Brain pericyte (primary cell): ENCODE results near the gene SEPHS1.

Experiments
- DNase-seq: peaks from one replicate; pipeline ENCODE4 v3.0.0-alpha.2; 2012; ENCODE audit warnings: low read depth, low spot score

Gene SEPHS1

DNA sequence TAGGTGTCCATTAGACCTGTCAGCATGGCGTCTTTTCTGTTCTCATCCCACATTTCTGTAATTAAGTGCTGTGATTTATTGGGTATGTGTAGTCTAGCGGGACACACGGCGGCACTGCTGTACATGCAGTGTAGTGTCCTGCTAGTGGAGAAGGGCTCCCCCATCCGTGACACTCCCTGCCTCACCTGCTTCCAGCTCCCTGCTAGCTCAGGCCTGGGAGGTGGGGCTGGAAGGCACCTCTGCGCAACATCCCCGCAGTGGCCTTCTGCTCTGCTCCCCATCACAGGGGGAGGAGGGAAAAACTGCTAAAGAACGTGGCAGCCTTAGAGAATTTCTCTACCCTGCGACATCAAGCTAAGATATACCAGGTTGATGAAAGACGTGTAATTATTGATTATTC, 19.5 kb downstream of the SEPHS1 start:
- DNase-seq: no peak

GRCh38 chr10:13328126-13328525, 20.0 kb downstream of the SEPHS1 start:
- DNase-seq: no peak

GRCh38 chr10:13327534-13327933, 20.6 kb downstream of the SEPHS1 start:
- no peak for DNase-seq

DNA sequence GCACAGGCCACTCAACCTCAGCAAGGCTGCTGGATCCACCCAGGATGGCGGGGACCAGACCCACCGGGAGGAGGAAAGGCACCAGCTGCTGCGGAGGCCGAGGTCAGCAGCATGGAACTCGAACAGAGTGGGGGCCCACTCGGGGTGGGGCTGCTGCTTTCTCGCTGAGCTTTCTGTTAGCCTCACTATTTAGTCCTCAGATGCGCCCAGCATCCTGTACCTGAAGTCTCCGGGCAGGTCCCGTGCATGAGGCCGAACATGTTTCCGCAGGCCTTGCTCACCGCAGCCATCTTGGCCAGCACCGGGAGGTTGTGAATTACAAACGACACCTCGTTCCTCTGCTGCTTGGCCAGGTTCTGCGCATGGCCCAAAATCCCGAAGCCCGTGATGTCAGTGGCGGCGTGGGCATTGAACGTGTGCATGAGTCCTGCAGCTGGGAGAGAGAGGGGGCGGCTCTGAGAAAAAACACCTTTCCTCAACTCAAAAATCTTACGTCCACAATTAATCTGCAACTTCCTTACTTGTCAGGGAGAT, 25.4 kb downstream of the SEPHS1 start:
- no peak for DNase-seq

- no peak for DNase-seq
Measured at GRCh38 chr10:13321576-13321975, 26.5 kb downstream of the SEPHS1 start.

DNA sequence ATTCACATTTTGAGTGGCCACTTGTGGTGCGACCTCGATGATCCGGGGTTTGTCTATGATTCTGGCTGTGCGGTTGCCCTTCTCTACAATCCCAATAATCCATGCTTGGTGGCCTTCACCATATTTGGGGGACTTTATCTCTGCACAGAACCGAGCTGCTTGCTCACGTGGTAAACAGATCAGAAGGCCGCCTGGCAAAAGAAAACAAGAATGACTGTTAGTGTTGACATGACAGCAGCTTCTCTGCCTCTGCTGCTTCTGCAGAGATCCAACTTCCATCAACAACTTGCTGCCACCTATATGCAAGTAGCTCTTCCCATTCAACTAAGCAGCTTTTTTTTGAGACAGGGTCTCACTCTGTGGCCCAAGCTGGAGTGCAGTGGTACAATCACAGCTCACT, 28.9 kb downstream of the SEPHS1 start:
- no peak for DNase-seq

- DNase-seq: no peak
Measured at GRCh38 chr10:13317474-13317873, 30.6 kb downstream of the SEPHS1 start.

GRCh38 chr10:13316635-13317311, 31.3 kb downstream of the SEPHS1 start:
- no peak for DNase-seq

GRCh38 chr10:13315361-13315760, 32.7 kb downstream of the SEPHS1 start:
- no peak for DNase-seq

DNA sequence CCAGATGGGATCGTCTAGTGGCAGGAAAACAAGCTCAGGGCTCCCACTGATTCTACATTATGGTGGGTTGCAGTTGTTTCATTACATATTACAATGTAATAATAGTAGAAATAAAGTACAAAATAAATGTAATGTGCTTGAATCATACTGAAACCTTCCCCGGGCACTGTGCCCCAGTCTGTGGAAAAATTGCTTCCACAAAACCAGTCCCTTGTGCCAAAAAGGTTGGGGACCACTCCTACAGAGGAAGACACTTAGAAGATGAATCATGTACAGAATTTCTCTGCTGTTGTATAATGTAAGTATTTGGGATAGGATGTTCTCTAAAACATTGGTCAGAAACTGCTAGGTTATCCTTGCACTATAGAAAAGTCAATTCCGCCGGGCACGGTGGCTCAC, 36.9 kb downstream of the SEPHS1 start:
- DNase-seq: no peak

GRCh38 chr10:13310518-13311176, 37.4 kb downstream of the SEPHS1 start:
- DNase-seq: no peak

GRCh38 chr10:13309792-13310191, 38.3 kb downstream of the SEPHS1 start:
- DNase-seq: no peak

DNA sequence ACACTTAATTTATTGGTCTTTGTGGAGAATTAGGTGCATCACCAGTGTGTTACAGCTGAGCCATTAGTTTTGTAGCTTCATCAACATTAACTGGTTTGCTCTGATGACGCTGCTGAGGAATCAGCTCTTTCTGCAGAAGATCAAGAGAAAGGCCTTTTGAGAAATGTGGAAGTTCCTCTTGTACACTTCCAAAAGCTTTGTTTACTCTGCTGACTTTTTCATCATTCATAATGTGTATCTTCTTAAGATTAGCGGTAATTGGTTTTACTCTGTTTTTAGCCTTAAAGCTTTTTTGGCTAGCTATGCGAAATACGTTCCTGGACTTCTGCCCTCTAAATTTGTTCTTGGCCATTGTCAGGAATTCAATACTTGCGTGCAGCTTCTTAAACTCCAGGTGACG, 40.0 kb downstream of the SEPHS1 start:
- no peak for DNase-seq

DNA sequence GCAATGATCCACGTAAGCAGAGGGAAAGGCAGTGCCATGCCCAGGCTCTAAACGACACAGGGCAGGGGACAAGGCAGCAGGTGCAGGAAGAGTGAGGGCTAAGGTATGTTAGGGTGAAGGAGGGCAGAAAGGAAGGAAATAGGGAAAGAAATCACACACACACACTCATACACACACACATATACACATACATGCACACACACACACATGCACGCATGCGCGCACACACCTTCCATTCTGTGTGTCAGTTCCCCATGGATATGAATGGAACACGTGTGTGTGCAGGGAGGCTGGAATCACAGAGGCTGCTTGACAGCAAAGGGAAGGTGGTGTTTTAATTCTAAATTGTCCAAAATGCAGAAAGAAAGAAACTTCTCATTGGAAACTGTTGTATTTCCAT, 42.0 kb downstream of the SEPHS1 start:
- DNase-seq: no peak

DNA sequence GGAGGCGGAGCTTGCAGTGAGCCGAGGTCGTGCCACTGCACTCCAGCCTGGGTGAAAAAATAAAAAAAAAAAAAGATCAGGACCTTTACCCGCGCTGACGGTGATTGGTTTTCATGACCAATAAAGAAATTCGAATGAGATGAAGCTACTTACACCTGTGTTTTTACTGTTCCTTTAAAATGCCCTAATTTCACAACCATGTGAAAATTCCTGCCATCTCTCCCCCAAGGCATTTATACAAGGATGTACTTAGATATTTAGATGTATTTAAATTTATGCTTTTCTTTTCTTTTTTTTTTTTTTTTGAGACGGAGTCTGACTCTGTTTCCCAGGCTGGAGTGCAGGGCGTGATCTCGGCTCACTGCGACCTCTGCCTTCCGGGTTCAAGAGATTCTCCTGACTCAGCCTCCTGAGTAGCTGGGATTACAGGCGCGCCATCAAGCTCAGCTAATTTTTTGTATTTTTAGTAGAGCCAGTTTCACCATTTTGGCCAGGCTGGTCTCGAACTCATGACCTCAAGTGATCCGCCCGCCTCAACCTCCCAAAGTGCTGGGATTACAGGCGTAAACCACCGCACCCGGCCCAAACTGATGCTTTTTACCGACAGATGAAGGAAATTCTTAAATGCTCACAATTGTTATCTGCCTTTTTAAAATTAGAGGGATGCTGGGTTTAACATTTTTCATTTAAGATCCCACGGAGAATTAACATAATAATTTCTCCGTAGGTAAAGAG, 45.1 kb downstream of the SEPHS1 start:
- DNase-seq: no peak

GRCh38 chr10:13299437-13300287, 48.4 kb downstream of the SEPHS1 start, which contains the start of gene PHYH:
PHYH (minus strand) TSS chr10:13300064; CDS start chr10:13300042, 22 bp downstream.
- peak; percentile 12 for DNase-seq

DNA sequence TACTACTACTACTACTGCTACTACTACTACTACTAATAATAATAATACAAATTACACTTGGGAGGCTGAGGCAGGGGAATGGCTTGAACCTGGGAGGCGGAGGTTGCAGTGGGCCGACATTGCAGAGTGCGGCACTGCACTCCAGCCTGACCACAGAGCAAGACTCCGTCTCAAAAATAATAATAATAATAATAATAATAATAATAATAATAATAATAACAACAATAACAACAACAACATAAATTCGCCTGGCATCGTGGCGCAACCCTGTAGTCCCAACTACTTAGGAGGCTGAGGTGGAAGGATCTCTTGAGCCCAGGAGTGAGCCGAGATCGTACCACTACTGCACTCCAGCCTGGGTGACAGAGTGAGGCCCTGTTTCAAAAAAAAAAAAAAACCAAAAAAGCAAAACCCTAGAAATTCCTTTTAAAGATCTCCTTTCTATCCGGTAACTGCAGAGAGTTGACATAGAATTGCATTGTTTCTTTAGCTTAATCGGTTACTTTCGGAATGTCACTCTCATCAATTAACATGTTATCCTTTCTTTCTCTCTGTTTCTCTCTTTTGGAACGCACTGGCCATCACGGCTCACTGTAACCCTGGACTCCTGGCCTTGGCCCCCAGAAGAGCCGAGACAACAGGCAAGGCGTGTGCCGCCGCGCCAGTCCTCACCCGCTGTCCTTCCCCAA, 49.2 kb downstream of the SEPHS1 start:
- no peak for DNase-seq

- no peak for DNase-seq
Measured at GRCh38 chr10:13296476-13296875, 51.6 kb downstream of the SEPHS1 start.

- DNase-seq: no peak
Measured at GRCh38 chr10:13294784-13295183, 53.3 kb downstream of the SEPHS1 start.

GRCh38 chr10:13291821-13292773, 56.0 kb downstream of the SEPHS1 start:
- no peak for DNase-seq
